Measurements from ENCODE around the gene ANXA4. TPM values are rescaled to one million over a fixed set of nuclear protein-coding genes. Genes with fewer than 3 reads are reported as not detected.

ANXA4 gene
- total RNA-seq, 1 donor from 2014 or later = 4.7 TPM

DNA sequence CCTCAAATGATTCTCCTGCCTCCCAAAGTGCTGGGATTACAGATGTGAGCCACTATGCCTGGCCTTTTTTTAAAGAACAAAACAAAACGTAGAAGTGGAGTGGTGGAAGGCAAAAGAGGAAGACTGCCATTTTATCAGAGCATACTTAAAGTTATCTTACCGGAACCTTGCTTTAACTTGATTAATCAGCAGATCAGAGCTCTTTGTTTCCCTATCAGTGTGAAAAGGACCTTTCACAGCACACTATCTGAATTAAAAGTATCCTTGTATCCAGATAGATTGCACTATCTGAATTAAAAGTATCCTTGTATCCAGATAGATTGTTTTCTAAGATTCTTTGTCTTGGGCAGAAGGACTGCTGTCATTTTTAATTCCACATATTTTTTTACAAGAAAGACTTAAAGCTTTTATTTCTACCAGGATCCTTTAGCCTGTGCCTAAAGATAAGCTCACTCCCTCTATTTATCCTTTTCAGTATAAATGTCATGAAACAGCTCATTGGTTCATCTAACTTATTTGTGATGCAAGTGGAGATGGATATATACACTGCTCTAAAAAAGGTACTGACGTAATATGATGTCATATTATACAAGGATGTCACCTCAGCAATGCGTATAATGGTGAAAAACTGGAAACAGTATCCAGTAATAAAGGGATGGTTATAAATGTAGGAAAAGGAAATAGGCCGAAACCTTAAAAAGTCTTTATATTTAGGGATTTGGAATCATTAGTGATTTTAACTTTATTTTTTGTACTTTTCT, 105.3 kb downstream of the ANXA4 start:
- H3K4me2 ChIP-seq = no peak overlapping the region
- no peak for DNase-seq (ENCODE audit: low spot score)
- no peaks in the 10 kb centered on the region for H3K27me3 ChIP-seq
- H3K27ac ChIP-seq = no peak overlapping the region
- H3K4me3 ChIP-seq = no peak overlapping the region
- Mint-ChIP-seq H3K36me3 (peaks cover 7% of the 10 kb centered on the region), H3K4me3 (no peak overlapping the region), H3K4me1 (no peaks in the 10 kb centered on the region), H3K9me3 (no peaks in the 10 kb centered on the region), H3K27me3 (ENCODE audit: insufficient read depth, low read depth) (peaks cover 3% of the 10 kb centered on the region), H3K27ac (no peak overlapping the region)
- H4K20me1 ChIP-seq (ENCODE audit: low read depth) = no peaks in the 10 kb centered on the region
- no peak for TF ChIP-seq EZH2phosphoT487 (IDR thresholded peaks at IDR 0.05)
- TF ChIP-seq, protein P1, sequence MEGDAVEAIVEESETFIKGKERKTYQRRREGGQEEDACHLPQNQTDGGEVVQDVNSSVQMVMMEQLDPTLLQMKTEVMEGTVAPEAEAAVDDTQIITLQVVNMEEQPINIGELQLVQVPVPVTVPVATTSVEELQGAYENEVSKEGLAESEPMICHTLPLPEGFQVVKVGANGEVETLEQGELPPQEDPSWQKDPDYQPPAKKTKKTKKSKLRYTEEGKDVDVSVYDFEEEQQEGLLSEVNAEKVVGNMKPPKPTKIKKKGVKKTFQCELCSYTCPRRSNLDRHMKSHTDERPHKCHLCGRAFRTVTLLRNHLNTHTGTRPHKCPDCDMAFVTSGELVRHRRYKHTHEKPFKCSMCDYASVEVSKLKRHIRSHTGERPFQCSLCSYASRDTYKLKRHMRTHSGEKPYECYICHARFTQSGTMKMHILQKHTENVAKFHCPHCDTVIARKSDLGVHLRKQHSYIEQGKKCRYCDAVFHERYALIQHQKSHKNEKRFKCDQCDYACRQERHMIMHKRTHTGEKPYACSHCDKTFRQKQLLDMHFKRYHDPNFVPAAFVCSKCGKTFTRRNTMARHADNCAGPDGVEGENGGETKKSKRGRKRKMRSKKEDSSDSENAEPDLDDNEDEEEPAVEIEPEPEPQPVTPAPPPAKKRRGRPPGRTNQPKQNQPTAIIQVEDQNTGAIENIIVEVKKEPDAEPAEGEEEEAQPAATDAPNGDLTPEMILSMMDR (IDR thresholded peaks at IDR 0.05) = no peak
- no peak for TF ChIP-seq EZH2 (IDR thresholded peaks at IDR 0.05)
- no peak overlapping the region for H3K9ac ChIP-seq
- H3K36me3 ChIP-seq = peaks cover 21% of the 10 kb centered on the region
- no peaks in the 10 kb centered on the region for H3K79me2 ChIP-seq (ENCODE audit: low read depth)
- H3F3A ChIP-seq (ENCODE audit: low read depth) = no peaks in the 10 kb centered on the region
- no peaks in the 10 kb centered on the region for H3K9me3 ChIP-seq (ENCODE audit: low read depth)
- no peak overlapping the region for H2AFZ ChIP-seq (replicated peaks)
- no peaks in the 10 kb centered on the region for H3K4me1 ChIP-seq

- Histone ChIP-seq H3K27ac (no peak overlapping the region), H3K4me3 (no peak overlapping the region), H3K4me1 (no peaks in the 10 kb centered on the region), H4K20me1 (ENCODE audit: low read depth) (no peaks in the 10 kb centered on the region), H3K4me2 (no peak overlapping the region), H3K27me3 (no peaks in the 10 kb centered on the region), H3K36me3 (peaks cover 21% of the 10 kb centered on the region), H2AFZ (replicated peaks) (no peak overlapping the region), H3K9me3 (ENCODE audit: low read depth) (no peaks in the 10 kb centered on the region), H3F3A (ENCODE audit: low read depth) (no peaks in the 10 kb centered on the region), H3K9ac (no peak overlapping the region), H3K79me2 (ENCODE audit: low read depth) (no peaks in the 10 kb centered on the region)
- Mint-ChIP-seq H3K4me1 (no peaks in the 10 kb centered on the region), H3K4me3 (no peak overlapping the region), H3K27me3 (ENCODE audit: insufficient read depth, low read depth) (peaks cover 3% of the 10 kb centered on the region), H3K27ac (no peak overlapping the region), H3K36me3 (peaks cover 7% of the 10 kb centered on the region), H3K9me3 (no peaks in the 10 kb centered on the region)
- no peak for DNase-seq (ENCODE audit: low spot score)
- TF ChIP-seq EZH2phosphoT487 (IDR thresholded peaks at IDR 0.05) = no peak
These were observed 106.4 kb downstream of the ANXA4 start for GRCh38 chr2:69848186-69848790.

GRCh38 chr2:69858261-69858660, 116.3 kb downstream of the ANXA4 start:
- Histone ChIP-seq H3F3A (ENCODE audit: low read depth) (peaks cover 11% of the 10 kb centered on the region), H3K9me3 (ENCODE audit: low read depth) (no peaks in the 10 kb centered on the region), H3K4me1 (no peaks in the 10 kb centered on the region), H3K4me2 (no peak overlapping the region), H2AFZ (replicated peaks) (no peak overlapping the region), H3K79me2 (ENCODE audit: low read depth) (no peaks in the 10 kb centered on the region), H4K20me1 (ENCODE audit: low read depth) (no peaks in the 10 kb centered on the region), H3K27me3 (no peaks in the 10 kb centered on the region), H3K36me3 (peaks cover 15% of the 10 kb centered on the region), H3K9ac (no peak overlapping the region), H3K27ac (no peak overlapping the region), H3K4me3 (no peak overlapping the region)
- Mint-ChIP-seq H3K9me3 (no peaks in the 10 kb centered on the region), H3K4me1 (no peaks in the 10 kb centered on the region), H3K27ac (no peak overlapping the region), H3K27me3 (ENCODE audit: insufficient read depth, low read depth) (no peaks in the 10 kb centered on the region), H3K36me3 (peaks cover 3% of the 10 kb centered on the region), H3K4me3 (no peak overlapping the region)
- no peak for DNase-seq (ENCODE audit: low spot score)
- TF ChIP-seq, protein P1 (IDR thresholded peaks at IDR 0.05) = no peak
- TF ChIP-seq EZH2 (IDR thresholded peaks at IDR 0.05) = no peak
- no peak for TF ChIP-seq EZH2phosphoT487 (IDR thresholded peaks at IDR 0.05)

- no peak overlapping the region for H3K27ac ChIP-seq
- Mint-ChIP-seq H3K4me3 (no peak overlapping the region), H3K9me3 (no peaks in the 10 kb centered on the region), H3K27me3 (ENCODE audit: insufficient read depth, low read depth) (no peaks in the 10 kb centered on the region), H3K36me3 (peaks cover 11% of the 10 kb centered on the region), H3K4me1 (no peaks in the 10 kb centered on the region), H3K27ac (no peak overlapping the region)
- peaks cover 25% of the 10 kb centered on the region for H3K36me3 ChIP-seq
- no peak for DNase-seq (ENCODE audit: low spot score)
- no peak for TF ChIP-seq EZH2phosphoT487 (IDR thresholded peaks at IDR 0.05)
- TF ChIP-seq, protein P1 (IDR thresholded peaks at IDR 0.05) = no peak
- no peak for TF ChIP-seq EZH2 (IDR thresholded peaks at IDR 0.05)
- H2AFZ ChIP-seq (replicated peaks) = no peak overlapping the region
- no peak overlapping the region for H3K4me2 ChIP-seq
- no peaks in the 10 kb centered on the region for H3K27me3 ChIP-seq
- H3K9me3 ChIP-seq (ENCODE audit: low read depth) = no peaks in the 10 kb centered on the region
- no peaks in the 10 kb centered on the region for H3K79me2 ChIP-seq (ENCODE audit: low read depth)
- peaks cover 10% of the 10 kb centered on the region for H3F3A ChIP-seq (ENCODE audit: low read depth)
- H4K20me1 ChIP-seq (ENCODE audit: low read depth) = no peaks in the 10 kb centered on the region
- H3K9ac ChIP-seq = no peak overlapping the region
- H3K4me1 ChIP-seq = no peaks in the 10 kb centered on the region
- no peak overlapping the region for H3K4me3 ChIP-seq
These were observed 121.4 kb downstream of the ANXA4 start for GRCh38 chr2:69863298-69863697.
